ENCODE results near the gene CLIC5.

- TF ChIP-seq CTCF (IDR thresholded peaks at IDR 0.05) (no peak), POLR2A (IDR thresholded peaks at IDR 0.05) (no peak), POLR2AphosphoS5 (IDR thresholded peaks at IDR 0.05) (no peak)
Observed at GRCh38 chr6:45855642-45856394, 159.8 kb downstream of the CLIC5 start.

All from gastroesophageal sphincter (tissue), 3 donors.